ENCODE measurements around the gene TMC4. TPM values are rescaled to one million over a fixed set of nuclear protein-coding genes. Genes with fewer than 3 reads are reported as not detected.

Gene TMC4, protein sequence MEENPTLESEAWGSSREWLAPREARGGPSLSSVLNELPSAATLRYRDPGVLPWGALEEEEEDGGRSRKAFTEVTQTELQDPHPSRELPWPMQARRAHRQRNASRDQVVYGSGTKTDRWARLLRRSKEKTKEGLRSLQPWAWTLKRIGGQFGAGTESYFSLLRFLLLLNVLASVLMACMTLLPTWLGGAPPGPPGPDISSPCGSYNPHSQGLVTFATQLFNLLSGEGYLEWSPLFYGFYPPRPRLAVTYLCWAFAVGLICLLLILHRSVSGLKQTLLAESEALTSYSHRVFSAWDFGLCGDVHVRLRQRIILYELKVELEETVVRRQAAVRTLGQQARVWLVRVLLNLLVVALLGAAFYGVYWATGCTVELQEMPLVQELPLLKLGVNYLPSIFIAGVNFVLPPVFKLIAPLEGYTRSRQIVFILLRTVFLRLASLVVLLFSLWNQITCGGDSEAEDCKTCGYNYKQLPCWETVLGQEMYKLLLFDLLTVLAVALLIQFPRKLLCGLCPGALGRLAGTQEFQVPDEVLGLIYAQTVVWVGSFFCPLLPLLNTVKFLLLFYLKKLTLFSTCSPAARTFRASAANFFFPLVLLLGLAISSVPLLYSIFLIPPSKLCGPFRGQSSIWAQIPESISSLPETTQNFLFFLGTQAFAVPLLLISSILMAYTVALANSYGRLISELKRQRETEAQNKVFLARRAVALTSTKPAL
- 0.11 and 5.5 TPM in 2 replicates for total RNA-seq

DNA sequence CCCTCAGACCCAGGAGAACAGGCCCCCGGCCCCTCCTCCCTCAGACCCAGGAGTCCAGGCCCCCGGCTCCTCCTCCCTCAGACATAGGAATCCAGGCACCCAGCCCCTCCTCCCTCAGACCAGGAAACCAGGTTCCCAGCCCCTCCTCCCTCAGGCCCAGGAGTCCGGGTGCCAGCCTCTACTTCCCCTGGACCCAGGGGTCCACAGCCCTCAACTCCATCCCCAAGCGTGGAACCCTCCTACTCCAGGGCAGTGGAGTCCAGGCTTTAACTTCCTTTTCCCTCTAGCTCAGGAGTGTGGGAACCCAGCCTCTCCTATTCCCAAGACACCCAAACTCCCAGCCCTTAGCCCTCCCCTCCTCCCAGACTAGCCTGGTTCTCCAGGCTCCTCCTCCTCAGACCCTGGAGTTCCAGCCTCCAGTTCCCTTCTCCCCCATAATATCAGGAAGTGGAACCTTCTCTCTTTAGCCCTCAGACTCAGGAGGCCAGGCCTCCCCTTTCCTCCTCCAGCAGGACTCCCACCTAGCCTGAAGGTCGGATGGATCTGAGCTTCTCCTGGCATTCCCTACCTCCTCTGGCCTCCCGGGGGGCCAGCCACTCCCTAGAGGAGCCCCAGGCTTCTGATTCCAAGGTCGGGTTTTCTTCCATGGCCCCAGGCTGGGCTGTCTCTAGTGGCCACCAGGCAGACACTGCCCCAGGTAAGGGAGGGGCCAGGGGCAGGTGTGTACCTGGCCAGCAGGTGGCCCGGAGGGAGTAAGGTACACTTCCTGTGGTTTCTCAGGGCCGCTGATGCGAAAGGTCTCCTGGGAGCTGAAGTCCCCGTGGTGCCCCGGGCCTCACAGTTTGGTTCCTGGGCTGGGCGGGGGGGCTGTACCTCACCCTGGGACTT lies at the start of gene TMC4:
TMC4 (minus strand) TSS at position 690 of the 888 bp plus-strand sequence; CDS start at position 647, 43 bp downstream.

DNA sequence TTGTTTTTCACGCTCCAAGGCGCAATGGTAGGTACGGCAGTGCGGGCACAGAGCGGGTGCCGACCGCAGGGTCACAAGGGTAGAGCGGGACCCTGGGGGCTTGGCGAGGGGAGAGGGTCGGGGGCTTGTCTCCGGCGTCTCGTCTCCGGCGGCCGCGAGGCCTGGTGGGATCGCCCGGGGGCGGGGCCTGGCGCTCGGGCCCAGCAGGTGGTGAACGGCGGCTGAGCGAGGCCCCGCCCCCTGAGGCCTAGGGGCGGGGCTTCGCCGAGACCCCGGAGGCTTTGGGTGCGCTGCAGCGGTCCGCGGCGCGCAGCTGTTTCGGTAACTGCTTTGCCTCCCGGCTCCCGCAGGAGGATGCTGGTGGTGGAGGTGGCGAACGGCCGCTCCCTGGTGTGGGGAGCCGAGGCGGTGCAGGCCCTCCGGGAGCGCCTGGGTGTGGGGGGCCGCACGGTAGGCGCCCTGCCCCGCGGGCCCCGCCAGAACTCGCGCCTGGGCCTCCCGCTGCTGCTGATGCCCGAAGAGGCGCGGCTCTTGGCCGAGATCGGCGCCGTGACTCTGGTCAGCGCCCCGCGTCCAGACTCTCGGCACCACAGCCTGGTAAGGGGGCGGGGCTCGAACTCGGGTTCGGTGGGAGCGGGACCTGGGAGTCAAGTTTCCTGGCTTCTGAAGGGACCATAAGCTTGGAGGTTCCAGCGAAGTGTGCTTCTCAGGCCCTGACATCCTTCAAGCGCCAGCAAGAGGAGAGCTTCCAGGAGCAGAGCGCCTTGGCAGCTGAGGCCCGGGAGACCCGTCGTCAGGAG lies 18.3 kb upstream of the TMC4 start, which contains the start of gene TSEN34:
TSEN34 (plus strand) TSS at position 298 of the 800 bp plus-strand sequence; CDS start at position 355, 57 bp downstream.

DNA sequence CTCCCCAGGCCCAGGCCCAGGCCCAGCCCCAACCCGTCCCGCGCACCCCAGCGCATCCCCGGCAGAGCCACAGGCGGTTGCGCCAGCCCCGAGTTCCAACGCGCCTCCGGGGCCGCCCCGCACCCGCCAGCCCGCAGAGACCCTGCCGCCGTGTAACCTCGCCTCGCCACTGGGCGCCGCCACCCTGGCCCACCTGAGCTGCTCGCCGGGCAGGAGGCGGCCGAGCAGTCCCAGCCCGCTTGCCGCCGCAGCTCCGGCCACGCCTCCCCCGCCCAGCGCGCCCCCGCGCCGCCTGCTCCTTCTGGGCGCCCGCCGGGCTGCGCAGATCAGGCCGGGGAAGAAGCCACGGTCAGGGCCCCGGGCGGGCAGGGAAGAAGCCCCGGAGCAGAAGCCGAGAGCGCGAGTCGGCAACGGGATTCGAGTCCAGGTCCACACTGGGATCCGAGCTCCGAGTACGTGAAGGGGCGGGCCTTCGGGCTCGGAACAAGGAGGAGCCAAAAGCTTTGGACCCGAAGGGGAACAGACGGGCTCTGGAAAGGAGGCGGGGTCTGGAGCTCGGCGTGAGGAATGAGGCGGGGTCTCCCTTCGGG lies 16.3 kb upstream of the TMC4 start, which contains the start of gene MBOAT7:
MBOAT7 (minus strand) TSS at position 436 of the 590 bp plus-strand sequence. CDS start 1,072 bp downstream, outside the sequence.

DNA sequence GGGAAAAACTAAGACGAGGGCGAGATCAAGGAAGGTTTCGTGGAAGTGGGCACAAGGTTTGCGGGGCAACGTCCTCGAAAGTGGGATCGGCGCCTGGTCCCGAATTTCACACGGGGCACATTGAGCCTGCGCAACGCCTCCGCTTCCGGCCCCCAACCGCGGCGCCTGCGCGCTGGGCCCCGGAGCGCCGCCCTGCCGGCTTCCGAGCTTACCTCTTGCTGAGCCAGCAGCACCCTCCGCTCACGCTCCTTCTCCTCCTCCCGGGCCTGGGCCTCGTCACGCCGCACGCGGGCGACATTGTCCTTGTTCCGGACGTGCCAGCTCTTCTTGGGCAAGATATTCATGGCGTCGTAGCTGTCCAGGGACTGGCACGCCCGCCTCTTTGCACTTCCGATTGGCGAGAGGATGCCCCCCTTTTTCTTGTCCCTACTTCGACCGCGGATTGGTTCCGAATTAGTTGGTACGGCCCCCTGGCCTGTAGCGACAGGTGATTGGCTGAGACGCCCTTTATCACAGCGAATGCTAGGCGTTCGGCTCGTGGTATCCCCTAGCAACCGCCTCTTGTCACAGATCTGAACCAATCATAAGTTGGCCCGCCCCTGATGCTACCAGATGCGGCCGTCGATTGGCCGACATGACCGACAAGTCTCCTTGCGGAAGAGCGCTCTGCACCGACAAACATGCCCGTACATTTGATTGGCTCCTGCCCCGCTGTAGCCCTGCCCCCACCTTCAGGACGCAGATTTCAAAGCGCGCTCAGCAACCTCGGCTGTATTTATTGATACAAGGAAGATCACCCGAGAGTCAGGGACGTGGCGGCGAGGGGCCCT lies 13.4 kb downstream of the TMC4 start, which contains the start of gene LENG1:
LENG1 (minus strand) TSS at position 370 of the 830 bp plus-strand sequence; CDS start at position 344, 26 bp downstream.

DNA sequence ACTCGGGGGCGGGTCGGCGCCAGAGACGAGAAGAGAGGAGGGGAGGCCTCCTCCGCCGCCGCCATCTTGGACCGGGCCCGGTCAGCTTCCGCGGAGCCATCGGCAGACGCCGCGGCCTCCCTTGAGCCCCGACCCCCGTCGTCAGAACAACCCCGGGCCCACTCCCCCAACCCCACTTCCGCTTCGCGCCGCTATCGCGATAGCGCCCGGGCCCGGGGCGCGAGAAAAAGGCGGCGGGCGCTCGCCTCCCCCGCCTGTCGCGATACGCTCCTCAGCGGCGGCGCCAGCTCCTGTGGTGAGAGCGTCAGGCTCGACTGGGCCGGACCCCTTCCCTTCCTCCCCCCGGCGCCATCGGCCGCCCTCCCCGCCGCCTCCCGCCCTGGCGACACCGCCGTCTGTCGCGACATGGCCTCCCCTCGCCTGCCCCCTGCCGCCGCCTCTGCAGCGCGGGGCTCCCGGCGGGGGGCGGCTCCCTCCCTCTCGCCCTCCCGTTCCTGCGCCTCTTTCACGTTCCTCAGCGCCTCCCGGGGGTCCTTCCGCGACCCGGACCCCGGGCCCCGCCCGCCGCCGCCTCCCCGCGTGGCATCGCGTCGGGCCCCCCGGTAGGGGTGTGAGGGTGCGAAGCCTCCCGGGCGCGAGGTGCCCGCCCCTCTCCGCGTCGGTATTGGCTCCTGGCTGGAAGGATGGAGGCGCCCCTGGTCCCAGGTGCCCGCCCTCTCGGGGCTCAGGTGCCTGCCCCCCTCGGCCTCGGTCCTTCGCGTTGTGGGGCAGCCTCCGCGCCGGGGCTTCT lies 35.1 kb downstream of the TMC4 start, which contains the start of gene CNOT3:
CNOT3 (plus strand) TSS at position 64 of the 790 bp plus-strand sequence. CDS start 5,217 bp downstream, outside the sequence.

DNA sequence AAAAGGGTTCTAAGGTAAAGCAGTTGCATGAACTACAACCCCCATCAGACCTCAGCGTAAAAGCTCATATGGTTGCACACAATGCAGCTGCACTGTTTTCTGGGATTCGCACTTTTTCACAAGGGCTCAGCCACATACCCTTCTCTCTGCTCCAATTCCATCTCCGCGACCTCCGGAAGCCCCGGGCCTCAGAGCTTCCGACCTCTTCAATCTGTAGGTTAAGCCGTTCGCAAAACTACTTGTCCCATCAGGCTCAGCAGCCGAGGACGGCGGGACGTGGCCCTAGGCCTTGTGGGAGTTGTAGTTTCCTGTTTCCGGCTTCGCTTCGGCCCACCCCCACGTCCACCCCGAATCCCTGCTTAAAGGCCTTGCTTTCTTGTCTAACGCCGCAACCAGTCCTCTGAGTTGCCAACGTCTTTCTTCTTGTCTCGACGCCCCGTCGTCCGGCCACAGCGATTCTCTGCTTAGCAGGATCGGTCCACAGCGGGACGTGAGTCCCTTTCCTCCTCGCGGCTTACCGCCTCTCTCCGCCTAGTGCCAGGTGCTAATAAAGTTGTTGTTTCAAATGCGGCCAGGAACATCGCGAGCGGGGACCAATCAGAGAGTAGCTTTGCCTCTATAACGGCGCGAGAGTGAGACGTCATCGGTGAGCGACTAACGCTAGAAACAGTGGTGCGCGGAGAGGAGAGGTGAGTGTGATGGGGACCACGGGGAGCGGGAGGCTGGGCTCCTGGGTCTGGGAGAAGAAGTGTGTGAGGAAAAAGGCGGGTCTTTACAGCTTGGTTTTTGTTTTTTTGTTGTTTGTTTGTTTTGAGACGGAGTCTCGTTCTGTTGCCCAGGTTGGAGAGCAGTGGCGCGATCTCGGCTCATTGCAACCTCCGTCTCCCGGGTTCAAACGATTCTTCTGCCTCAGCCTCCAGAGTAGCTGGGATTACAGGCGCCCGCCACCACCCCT lies 57.6 kb downstream of the TMC4 start, which contains the start of the genes PRPF31 and TFPT:
PRPF31 (plus strand) TSS at position 646 of the 955 bp plus-strand sequence. CDS start 2,525 bp downstream, outside the sequence.
TFPT (minus strand) TSS at position 549 of the 955 bp plus-strand sequence; CDS start at position 161, 388 bp downstream.

Other genes starting within 250 kb of the TMC4 start
- gene CACNG8, start 210.2 kb downstream of the TMC4 start, total RNA-seq = not detected in 2 replicates
- gene CACNG6, start 181.5 kb downstream of the TMC4 start, total RNA-seq = not detected in 2 replicates
- gene VSTM1, start 109.3 kb downstream of the TMC4 start, total RNA-seq = not detected in 2 replicates
- not detected in 2 replicates for gene TARM1, start 91.8 kb downstream of the TMC4 start, total RNA-seq
- 0.33 and 0.39 TPM in 2 replicates for gene OSCAR, start 72.4 kb downstream of the TMC4 start, total RNA-seq
- 13.0 and 14.6 TPM in 2 replicates for gene NDUFA3, start 70.3 kb downstream of the TMC4 start, total RNA-seq
- 9.5 and 10.6 TPM in 2 replicates for gene TFPT, start 57.5 kb downstream of the TMC4 start, total RNA-seq
- 45.9 and 57.4 TPM in 2 replicates for gene PRPF31, start 57.4 kb downstream of the TMC4 start, total RNA-seq
- gene CNOT3, start 35.4 kb downstream of the TMC4 start, total RNA-seq = 13.3 and 15.8 TPM in 2 replicates
- gene LENG1, start 13.4 kb downstream of the TMC4 start, total RNA-seq = 3.1 and 6.3 TPM in 2 replicates
- gene MBOAT7, start 16.4 kb upstream of the TMC4 start, total RNA-seq = 72.2 and 76.8 TPM in 2 replicates
- gene TSEN34, start 18.1 kb upstream of the TMC4 start, total RNA-seq = 89.5 and 106 TPM in 2 replicates
- 1,297 and 1,995 TPM in 2 replicates for gene RPS9, start 27.7 kb upstream of the TMC4 start, total RNA-seq
- not detected in 2 replicates for gene LILRB3, start 49.8 kb upstream of the TMC4 start, total RNA-seq
- not detected in 2 replicates for gene LILRA6, start 69.6 kb upstream of the TMC4 start, total RNA-seq
- not detected in 2 replicates for gene LILRB5, start 84.1 kb upstream of the TMC4 start, total RNA-seq
- not detected in 2 replicates for gene LILRB2, start 108.0 kb upstream of the TMC4 start, total RNA-seq
- gene LILRA5, start 140.0 kb upstream of the TMC4 start, total RNA-seq = not detected in 2 replicates
- gene LILRA4, start 166.0 kb upstream of the TMC4 start, total RNA-seq = not detected in 2 replicates
- not detected in 2 replicates for gene LAIR1, start 191.8 kb upstream of the TMC4 start, total RNA-seq
- gene TTYH1, start 242.3 kb upstream of the TMC4 start, total RNA-seq = under 0.01 TPM in 1 of 2 replicates, not detected in the other

Measured in placental epithelial cell (primary cell).